SH-SY5Y (cell line): ENCODE results near the gene IGSF5.

Experiments
- GATA2 ChIP-seq: IDR thresholded peaks from 2 replicates; pipeline ENCODE4 v1.6.1; 2011; ENCODE audit warnings: mild to moderate bottlenecking, low read depth, low read length
- GATA3 ChIP-seq: IDR thresholded peaks from 2 replicates; pipeline ENCODE4 v1.6.1; 2011; ENCODE audit warnings: low read depth, mild to moderate bottlenecking, low read length, moderate library complexity

DNA sequence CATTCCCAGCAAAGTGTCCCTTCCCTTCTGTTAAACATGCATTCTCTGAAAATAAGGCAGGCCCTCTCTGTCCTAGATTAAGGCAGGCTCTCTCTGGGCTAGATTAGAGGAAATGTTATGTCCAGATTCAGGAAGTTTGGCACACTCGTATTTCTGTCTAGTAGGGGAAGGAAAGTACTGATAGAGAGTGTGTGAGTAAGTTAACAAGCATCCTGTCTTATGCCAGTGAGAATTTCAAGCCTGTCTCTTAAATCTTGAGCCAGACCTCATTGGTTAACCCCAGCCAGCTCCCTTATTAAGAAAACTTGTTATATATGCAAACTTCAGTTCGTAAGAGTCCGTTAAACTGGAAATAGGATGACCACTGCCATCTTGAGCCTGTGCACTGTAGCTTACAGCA lies 31.6 kb downstream of the IGSF5 start:
- TF ChIP-seq GATA3 (no peak), GATA2 (no peak)
